ENCODE results near the gene FAM13C.

GRCh38 chr10:59323831-59324401, 38.4 kb downstream of the FAM13C start:
- TF ChIP-seq GABPA (IDR thresholded peaks at IDR 0.05; ENCODE audit: low read depth) (no peak), CTCF (IDR thresholded peaks at IDR 0.05) (no peak), FOXM1 (IDR thresholded peaks at IDR 0.05; ENCODE audit: low read depth) (no peak), FOXJ3 (CRISPR knock-in tag; IDR thresholded peaks at IDR 0.05) (no peak), RFX5 (IDR thresholded peaks at IDR 0.05; ENCODE audit: low read length) (no peak), FOSL2 (IDR thresholded peaks at IDR 0.05; ENCODE audit: borderline replicate concordance, low read depth) (no peak), POLR2AphosphoS5 (IDR thresholded peaks at IDR 0.05; ENCODE audit: low read depth, low read length) (no peak), MXI1 (IDR thresholded peaks at IDR 0.05; ENCODE audit: low read depth, low read length) (no peak), TAF1 (IDR thresholded peaks at IDR 0.05; ENCODE audit: borderline replicate concordance, low read depth, low read length) (no peak), EZH2phosphoT487 (IDR thresholded peaks at IDR 0.05; ENCODE audit: borderline replicate concordance, low read depth) (no peak), TCF12 (IDR thresholded peaks at IDR 0.05) (no peak), SMC3 (IDR thresholded peaks at IDR 0.05; ENCODE audit: low read depth, low read length) (no peak), EP300 (IDR thresholded peaks at IDR 0.05; ENCODE audit: borderline replicate concordance in 1 of 2, low read depth in 1 of 2, low read length in 1 of 2) (no peak)
- TF ChIP-seq, protein P1, sequence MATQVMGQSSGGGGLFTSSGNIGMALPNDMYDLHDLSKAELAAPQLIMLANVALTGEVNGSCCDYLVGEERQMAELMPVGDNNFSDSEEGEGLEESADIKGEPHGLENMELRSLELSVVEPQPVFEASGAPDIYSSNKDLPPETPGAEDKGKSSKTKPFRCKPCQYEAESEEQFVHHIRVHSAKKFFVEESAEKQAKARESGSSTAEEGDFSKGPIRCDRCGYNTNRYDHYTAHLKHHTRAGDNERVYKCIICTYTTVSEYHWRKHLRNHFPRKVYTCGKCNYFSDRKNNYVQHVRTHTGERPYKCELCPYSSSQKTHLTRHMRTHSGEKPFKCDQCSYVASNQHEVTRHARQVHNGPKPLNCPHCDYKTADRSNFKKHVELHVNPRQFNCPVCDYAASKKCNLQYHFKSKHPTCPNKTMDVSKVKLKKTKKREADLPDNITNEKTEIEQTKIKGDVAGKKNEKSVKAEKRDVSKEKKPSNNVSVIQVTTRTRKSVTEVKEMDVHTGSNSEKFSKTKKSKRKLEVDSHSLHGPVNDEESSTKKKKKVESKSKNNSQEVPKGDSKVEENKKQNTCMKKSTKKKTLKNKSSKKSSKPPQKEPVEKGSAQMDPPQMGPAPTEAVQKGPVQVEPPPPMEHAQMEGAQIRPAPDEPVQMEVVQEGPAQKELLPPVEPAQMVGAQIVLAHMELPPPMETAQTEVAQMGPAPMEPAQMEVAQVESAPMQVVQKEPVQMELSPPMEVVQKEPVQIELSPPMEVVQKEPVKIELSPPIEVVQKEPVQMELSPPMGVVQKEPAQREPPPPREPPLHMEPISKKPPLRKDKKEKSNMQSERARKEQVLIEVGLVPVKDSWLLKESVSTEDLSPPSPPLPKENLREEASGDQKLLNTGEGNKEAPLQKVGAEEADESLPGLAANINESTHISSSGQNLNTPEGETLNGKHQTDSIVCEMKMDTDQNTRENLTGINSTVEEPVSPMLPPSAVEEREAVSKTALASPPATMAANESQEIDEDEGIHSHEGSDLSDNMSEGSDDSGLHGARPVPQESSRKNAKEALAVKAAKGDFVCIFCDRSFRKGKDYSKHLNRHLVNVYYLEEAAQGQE (IDR thresholded peaks at IDR 0.05; ENCODE audit: low read depth, low read length): no peak
